ENCODE data around the gene HSPA1L.
"Not testable (repeated sequence)": the region's sequence is repeated elsewhere in the genome, so short reads cannot be mapped to it uniquely, and the experiment has no call there.

The HSPA1L gene

DNA sequence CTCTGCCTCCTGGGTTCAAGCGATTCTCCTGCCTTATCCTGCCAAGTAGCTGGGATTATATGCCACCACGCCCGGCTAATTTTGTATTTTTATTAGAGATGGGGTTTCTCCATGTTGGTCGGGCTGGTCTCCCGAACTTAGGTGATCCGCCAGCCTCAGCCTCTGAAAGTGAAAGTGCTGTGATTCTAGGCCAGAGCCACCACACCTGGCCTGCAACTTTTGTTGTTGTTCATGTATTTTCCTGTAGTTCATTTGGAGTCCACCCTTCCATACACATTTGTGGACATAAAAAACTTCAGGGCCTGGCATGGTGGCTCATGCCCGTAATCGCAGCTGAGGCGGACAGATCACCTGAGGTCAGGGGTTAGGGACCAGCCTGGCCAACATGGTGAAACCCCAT is 27.0 kb upstream of the HSPA1L start:
- H3K36me3 ChIP-seq (ENCODE audit: control insufficient read depth in 2 of 2, insufficient read depth in 1 of 2, low read length in 2 of 2): peaks cover 40 to 41% of the 10 kb centered on the region in 2 experiments
- CTCF ChIA-PET: interaction anchor here (0.6 kb wide), 1 partner anchor 107 kb away, joined by 4 read pairs; no protein-coding TSS in a partner anchor
- H3K9me3 ChIP-seq (ENCODE audit: control insufficient read depth, insufficient read depth, low read depth, low read length): no peaks in the 10 kb centered on the region
- no peak overlapping the region for H3K4me3 ChIP-seq (ENCODE audit: low read depth, low read length)
- POLR2A ChIA-PET: interaction anchor here (1.4 to 12.5 kb wide), 3 partner anchors 11 to 21 kb away, joined by 4 to 125 read pairs (median 13); partner anchors contain the start of gene NEU1
- H3K4me1 ChIP-seq (ENCODE audit: control insufficient read depth, insufficient read depth, low read length): peaks cover 1% of the 10 kb centered on the region; the same call in 1 of the 2 replicates
- TF ChIP-seq, protein P1, sequence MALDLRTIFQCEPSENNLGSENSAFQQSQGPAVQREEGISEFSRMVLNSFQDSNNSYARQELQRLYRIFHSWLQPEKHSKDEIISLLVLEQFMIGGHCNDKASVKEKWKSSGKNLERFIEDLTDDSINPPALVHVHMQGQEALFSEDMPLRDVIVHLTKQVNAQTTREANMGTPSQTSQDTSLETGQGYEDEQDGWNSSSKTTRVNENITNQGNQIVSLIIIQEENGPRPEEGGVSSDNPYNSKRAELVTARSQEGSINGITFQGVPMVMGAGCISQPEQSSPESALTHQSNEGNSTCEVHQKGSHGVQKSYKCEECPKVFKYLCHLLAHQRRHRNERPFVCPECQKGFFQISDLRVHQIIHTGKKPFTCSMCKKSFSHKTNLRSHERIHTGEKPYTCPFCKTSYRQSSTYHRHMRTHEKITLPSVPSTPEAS (tag by site-specific recombination; IDR thresholded peaks at IDR 0.05): no peak
- TF ChIP-seq ZNF76 (tag by site-specific recombination; IDR thresholded peaks at IDR 0.05; ENCODE audit: borderline replicate concordance, low read depth): no peak
- TF ChIP-seq ZNF341 (tag by site-specific recombination; IDR thresholded peaks at IDR 0.05; ENCODE audit: low read depth): no peak
- TF ChIP-seq, protein P2, sequence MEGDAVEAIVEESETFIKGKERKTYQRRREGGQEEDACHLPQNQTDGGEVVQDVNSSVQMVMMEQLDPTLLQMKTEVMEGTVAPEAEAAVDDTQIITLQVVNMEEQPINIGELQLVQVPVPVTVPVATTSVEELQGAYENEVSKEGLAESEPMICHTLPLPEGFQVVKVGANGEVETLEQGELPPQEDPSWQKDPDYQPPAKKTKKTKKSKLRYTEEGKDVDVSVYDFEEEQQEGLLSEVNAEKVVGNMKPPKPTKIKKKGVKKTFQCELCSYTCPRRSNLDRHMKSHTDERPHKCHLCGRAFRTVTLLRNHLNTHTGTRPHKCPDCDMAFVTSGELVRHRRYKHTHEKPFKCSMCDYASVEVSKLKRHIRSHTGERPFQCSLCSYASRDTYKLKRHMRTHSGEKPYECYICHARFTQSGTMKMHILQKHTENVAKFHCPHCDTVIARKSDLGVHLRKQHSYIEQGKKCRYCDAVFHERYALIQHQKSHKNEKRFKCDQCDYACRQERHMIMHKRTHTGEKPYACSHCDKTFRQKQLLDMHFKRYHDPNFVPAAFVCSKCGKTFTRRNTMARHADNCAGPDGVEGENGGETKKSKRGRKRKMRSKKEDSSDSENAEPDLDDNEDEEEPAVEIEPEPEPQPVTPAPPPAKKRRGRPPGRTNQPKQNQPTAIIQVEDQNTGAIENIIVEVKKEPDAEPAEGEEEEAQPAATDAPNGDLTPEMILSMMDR (tag by site-specific recombination; IDR thresholded peaks at IDR 0.05): no peak
- TF ChIP-seq ZSCAN30 (tag by site-specific recombination; IDR thresholded peaks at IDR 0.05): no peak
- TF ChIP-seq ZSCAN16 (tag by site-specific recombination; IDR thresholded peaks at IDR 0.05): no peak
- TF ChIP-seq ZBTB1 (tag by site-specific recombination; IDR thresholded peaks at IDR 0.05): no peak
- no peak for TF ChIP-seq ZNF544 (tag by site-specific recombination; IDR thresholded peaks at IDR 0.05)
- TF ChIP-seq, protein P3, sequence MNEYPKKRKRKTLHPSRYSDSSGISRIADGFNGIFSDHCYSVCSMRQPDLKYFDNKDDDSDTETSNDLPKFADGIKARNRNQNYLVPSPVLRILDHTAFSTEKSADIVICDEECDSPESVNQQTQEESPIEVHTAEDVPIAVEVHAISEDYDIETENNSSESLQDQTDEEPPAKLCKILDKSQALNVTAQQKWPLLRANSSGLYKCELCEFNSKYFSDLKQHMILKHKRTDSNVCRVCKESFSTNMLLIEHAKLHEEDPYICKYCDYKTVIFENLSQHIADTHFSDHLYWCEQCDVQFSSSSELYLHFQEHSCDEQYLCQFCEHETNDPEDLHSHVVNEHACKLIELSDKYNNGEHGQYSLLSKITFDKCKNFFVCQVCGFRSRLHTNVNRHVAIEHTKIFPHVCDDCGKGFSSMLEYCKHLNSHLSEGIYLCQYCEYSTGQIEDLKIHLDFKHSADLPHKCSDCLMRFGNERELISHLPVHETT (tag by site-specific recombination; IDR thresholded peaks at IDR 0.05): no peak
- no peak for TF ChIP-seq ZNF670 (tag by site-specific recombination; IDR thresholded peaks at IDR 0.05; ENCODE audit: low read depth)
- TF ChIP-seq SP2 (tag by site-specific recombination; IDR thresholded peaks at IDR 0.05): no peak
- TF ChIP-seq, protein P4, sequence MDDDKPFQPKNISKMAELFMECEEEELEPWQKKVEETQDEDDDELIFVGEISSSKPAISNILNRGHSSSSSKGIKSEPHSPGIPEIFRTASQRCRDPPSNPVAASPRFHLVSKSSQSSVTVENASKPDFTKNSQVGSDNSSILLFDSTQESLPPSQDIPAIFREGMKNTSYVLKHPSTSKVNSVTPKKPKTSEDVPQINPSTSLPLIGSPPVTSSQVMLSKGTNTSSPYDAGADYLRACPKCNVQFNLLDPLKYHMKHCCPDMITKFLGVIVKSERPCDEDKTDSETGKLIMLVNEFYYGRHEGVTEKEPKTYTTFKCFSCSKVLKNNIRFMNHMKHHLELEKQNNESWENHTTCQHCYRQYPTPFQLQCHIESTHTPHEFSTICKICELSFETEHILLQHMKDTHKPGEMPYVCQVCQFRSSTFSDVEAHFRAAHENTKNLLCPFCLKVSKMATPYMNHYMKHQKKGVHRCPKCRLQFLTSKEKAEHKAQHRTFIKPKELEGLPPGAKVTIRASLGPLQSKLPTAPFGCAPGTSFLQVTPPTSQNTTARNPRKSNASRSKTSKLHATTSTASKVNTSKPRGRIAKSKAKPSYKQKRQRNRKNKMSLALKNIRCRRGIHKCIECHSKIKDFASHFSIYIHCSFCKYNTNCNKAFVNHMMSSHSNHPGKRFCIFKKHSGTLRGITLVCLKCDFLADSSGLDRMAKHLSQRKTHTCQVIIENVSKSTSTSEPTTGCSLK (tag by site-specific recombination; IDR thresholded peaks at IDR 0.05): no peak
- no peak for TF ChIP-seq ZBTB17 (tag by site-specific recombination; IDR thresholded peaks at IDR 0.05)
- TF ChIP-seq, protein P5, sequence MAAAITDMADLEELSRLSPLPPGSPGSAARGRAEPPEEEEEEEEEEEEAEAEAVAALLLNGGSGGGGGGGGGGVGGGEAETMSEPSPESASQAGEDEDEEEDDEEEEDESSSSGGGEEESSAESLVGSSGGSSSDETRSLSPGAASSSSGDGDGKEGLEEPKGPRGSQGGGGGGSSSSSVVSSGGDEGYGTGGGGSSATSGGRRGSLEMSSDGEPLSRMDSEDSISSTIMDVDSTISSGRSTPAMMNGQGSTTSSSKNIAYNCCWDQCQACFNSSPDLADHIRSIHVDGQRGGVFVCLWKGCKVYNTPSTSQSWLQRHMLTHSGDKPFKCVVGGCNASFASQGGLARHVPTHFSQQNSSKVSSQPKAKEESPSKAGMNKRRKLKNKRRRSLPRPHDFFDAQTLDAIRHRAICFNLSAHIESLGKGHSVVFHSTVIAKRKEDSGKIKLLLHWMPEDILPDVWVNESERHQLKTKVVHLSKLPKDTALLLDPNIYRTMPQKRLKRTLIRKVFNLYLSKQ (tag by site-specific recombination; IDR thresholded peaks at IDR 0.05; ENCODE audit: borderline replicate concordance): no peak
- no peak for TF ChIP-seq ZFP37 (tag by site-specific recombination; IDR thresholded peaks at IDR 0.05)
- no peak overlapping the region for H3K27ac ChIP-seq (ENCODE audit: extremely low read depth, low read depth, low read length)

DNA sequence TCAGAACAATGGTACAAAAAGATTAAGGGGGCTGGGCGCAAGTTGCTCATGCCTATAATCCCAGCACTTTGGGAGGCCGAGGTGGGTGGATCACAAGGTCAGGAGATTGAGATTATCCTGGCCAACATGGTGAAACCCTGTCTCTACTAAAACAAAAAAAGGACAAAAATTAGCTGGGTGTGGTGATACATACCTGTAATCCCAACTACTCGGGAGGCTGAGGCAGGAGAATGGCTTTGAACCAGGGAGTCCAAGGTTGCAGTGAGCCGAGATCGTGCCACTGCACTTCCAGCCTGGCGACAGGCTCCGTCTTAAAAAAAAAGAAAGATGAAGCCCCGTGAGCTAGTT is 24.7 kb upstream of the HSPA1L start:
- POLR2A ChIA-PET: interaction anchor here (0.5 to 12.5 kb wide), 9 partner anchors 13 to 1778 kb away, joined by 3 to 125 read pairs (median 4); partner anchors contain the start of genes DXO, HSPA1B, NEU1 and POLR1H
- not testable (repeated sequence) for H3K4me3 ChIP-seq (ENCODE audit: low read depth, low read length); H3K27ac ChIP-seq (ENCODE audit: extremely low read depth, low read depth, low read length); H3K9me3 ChIP-seq (ENCODE audit: control insufficient read depth, insufficient read depth, low read depth, low read length); H3K4me1 ChIP-seq (ENCODE audit: control insufficient read depth, insufficient read depth, low read length)
- H3K36me3 ChIP-seq (ENCODE audit: control insufficient read depth in 2 of 2, insufficient read depth in 1 of 2, low read length in 2 of 2): peaks cover 47 to 52% of the 10 kb centered on the region in 2 experiments
- CTCF ChIA-PET: interaction anchor here (0.7 to 1.4 kb wide), 4 partner anchors 24 to 133 kb away, joined by 3 read pairs; a partner anchor contains a TSS

Measured in HEK293 (cell line).